DMS79 (cell line): ENCODE results near the gene LRRC73.
A peak's percentile ranks its signal among the peaks of the same experiment; 100 is the strongest.
"Not testable (repeated sequence)": the region's sequence is repeated elsewhere in the genome, so short reads cannot be mapped to it uniquely, and the experiment has no call there.

Experiments
- DNase-seq: peaks from one replicate; lab custom pipeline; 2025; lab: John Stamatoyannopoulos, UW

The LRRC73 gene

GRCh38 chr6:43510827-43511163 is 649 bp upstream of the LRRC73 start:
- DNase-seq: no peak

- no peak for DNase-seq
These were observed 783 bp downstream of the LRRC73 start for GRCh38 chr6:43509142-43509983.

GRCh38 chr6:43508481-43509141 is 1.5 kb downstream of the LRRC73 start:
- no peak for DNase-seq

GRCh38 chr6:43506667-43507471 is 3.3 kb downstream of the LRRC73 start:
- DNase-seq: peak; percentile 19

- no peak for DNase-seq
These were observed 4.0 kb downstream of the LRRC73 start for GRCh38 chr6:43506171-43506570.

- DNase-seq: no peak
These were observed 4.4 kb downstream of the LRRC73 start for GRCh38 chr6:43505718-43506117.

- DNase-seq: no peak
These were observed 5.2 kb downstream of the LRRC73 start for GRCh38 chr6:43504756-43505593.

- DNase-seq: no peak
These were observed 6.7 kb downstream of the LRRC73 start for GRCh38 chr6:43503443-43503842.

GRCh38 chr6:43502666-43503065 is 7.5 kb downstream of the LRRC73 start:
- no peak for DNase-seq

- DNase-seq: no peak
These were observed 9.2 kb downstream of the LRRC73 start for GRCh38 chr6:43500921-43501320.

GRCh38 chr6:43499028-43499815 is 10.9 kb downstream of the LRRC73 start:
- no peak for DNase-seq

- not testable (repeated sequence) for DNase-seq
These were observed 11.9 kb downstream of the LRRC73 start for GRCh38 chr6:43498291-43498690.

GRCh38 chr6:43497689-43498088 is 12.5 kb downstream of the LRRC73 start:
- DNase-seq: no peak

GRCh38 chr6:43497129-43497396 is 13.1 kb downstream of the LRRC73 start:
- DNase-seq: no peak

- no peak for DNase-seq
These were observed 13.6 kb downstream of the LRRC73 start for GRCh38 chr6:43496370-43497128.

- no peak for DNase-seq
These were observed 14.7 kb downstream of the LRRC73 start for GRCh38 chr6:43495409-43495941.

- DNase-seq: no peak
These were observed 15.4 kb downstream of the LRRC73 start for GRCh38 chr6:43494766-43495165.

- DNase-seq: no peak
These were observed 15.8 kb downstream of the LRRC73 start for GRCh38 chr6:43494321-43494720.

GRCh38 chr6:43493833-43494232 is 16.3 kb downstream of the LRRC73 start:
- no peak for DNase-seq

GRCh38 chr6:43493230-43493629 is 16.9 kb downstream of the LRRC73 start:
- DNase-seq: no peak
